Measurements from ENCODE around the gene DLG3. TPM values are rescaled to one million over a fixed set of nuclear protein-coding genes. Genes with fewer than 3 reads are reported as not detected.

The DLG3 gene
- total and polyA plus RNA-seq, 10 of the 15 experiments (the other 5 are each of a cell fraction or from before 2014, with no cell fraction given) = 1.3 to 32.2 (median 3.9) TPM

DNA sequence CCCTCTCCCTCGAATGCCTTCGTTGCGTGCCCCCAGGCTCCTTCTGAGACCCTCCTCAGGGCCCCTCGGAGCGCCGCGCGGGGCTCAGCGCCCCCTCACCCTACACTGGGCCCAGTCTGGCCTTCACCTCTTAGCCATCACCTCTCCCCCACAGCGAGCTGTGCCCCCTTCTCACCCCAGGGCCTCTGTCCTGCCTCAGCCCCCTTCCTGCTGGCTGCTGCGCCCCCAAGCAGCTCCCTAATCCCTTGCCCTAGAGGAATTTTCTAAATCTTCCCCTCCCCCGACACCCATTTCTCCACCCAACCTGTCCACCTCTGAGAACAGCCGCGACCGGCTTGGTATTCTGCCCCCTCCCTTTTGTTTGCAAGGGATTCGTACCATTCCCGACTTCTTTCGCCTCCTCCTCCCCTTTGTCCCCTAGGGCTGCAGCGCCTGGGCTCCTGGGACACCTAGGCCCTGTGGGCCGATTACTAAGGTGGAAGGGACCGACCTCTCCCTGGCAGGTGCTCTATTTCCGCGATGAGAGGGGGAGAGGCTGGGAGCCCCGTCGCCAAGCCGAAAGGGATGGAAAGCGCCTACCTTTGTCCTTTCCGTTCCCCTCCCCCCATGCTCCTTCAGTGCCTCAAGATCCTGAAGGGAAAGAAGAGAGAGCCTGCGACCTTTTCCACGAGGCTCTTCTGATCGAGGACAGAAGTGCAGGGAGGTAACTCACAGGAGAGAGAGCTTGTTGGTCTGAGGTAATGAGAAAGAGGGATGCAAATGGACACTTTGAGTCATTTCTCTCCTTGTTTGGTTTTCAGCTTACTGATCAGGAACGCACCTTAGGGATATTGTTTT, 10.9 kb downstream of the DLG3 start (continued):
- TF ChIP-seq, protein P1, sequence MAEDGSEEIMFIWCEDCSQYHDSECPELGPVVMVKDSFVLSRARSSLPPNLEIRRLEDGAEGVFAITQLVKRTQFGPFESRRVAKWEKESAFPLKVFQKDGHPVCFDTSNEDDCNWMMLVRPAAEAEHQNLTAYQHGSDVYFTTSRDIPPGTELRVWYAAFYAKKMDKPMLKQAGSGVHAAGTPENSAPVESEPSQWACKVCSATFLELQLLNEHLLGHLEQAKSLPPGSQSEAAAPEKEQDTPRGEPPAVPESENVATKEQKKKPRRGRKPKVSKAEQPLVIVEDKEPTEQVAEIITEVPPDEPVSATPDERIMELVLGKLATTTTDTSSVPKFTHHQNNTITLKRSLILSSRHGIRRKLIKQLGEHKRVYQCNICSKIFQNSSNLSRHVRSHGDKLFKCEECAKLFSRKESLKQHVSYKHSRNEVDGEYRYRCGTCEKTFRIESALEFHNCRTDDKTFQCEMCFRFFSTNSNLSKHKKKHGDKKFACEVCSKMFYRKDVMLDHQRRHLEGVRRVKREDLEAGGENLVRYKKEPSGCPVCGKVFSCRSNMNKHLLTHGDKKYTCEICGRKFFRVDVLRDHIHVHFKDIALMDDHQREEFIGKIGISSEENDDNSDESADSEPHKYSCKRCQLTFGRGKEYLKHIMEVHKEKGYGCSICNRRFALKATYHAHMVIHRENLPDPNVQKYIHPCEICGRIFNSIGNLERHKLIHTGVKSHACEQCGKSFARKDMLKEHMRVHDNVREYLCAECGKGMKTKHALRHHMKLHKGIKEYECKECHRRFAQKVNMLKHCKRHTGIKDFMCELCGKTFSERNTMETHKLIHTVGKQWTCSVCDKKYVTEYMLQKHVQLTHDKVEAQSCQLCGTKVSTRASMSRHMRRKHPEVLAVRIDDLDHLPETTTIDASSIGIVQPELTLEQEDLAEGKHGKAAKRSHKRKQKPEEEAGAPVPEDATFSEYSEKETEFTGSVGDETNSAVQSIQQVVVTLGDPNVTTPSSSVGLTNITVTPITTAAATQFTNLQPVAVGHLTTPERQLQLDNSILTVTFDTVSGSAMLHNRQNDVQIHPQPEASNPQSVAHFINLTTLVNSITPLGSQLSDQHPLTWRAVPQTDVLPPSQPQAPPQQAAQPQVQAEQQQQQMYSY (CRISPR knock-in tag; IDR thresholded peaks at IDR 0.05) = no peak
- peak; percentile 72 for TF ChIP-seq RUNX3 (IDR thresholded peaks at IDR 0.05; ENCODE audit: low read length)
- TF ChIP-seq MEF2B (IDR thresholded peaks at IDR 0.05; ENCODE audit: partially characterized antibody, poor library complexity, severe bottlenecking) = no peak
- TF ChIP-seq SMC3 (IDR thresholded peaks at IDR 0.05; ENCODE audit: borderline replicate concordance, low read length) = no peak
- TF ChIP-seq PAX5 (IDR thresholded peaks at IDR 0.05; ENCODE audit: borderline replicate concordance, low read depth, low read length) = no peak
- no peak for TF ChIP-seq MEF2A (IDR thresholded peaks at IDR 0.05; ENCODE audit: insufficient read depth, low read depth, low read length)
- peak in 1 of 2 experiments; percentile 19; a peak in 1 of 4 replicates for TF ChIP-seq IKZF2 (IDR thresholded peaks at IDR 0.05)
- no peak for TF ChIP-seq CBFB (IDR thresholded peaks at IDR 0.05; ENCODE audit: low read depth)
- no peak for TF ChIP-seq WRNIP1 (IDR thresholded peaks at IDR 0.05; ENCODE audit: borderline replicate concordance, low read depth, low read length)
- TF ChIP-seq BMI1 (IDR thresholded peaks at IDR 0.05; ENCODE audit: borderline replicate concordance) = no peak
- TF ChIP-seq, protein P2, sequence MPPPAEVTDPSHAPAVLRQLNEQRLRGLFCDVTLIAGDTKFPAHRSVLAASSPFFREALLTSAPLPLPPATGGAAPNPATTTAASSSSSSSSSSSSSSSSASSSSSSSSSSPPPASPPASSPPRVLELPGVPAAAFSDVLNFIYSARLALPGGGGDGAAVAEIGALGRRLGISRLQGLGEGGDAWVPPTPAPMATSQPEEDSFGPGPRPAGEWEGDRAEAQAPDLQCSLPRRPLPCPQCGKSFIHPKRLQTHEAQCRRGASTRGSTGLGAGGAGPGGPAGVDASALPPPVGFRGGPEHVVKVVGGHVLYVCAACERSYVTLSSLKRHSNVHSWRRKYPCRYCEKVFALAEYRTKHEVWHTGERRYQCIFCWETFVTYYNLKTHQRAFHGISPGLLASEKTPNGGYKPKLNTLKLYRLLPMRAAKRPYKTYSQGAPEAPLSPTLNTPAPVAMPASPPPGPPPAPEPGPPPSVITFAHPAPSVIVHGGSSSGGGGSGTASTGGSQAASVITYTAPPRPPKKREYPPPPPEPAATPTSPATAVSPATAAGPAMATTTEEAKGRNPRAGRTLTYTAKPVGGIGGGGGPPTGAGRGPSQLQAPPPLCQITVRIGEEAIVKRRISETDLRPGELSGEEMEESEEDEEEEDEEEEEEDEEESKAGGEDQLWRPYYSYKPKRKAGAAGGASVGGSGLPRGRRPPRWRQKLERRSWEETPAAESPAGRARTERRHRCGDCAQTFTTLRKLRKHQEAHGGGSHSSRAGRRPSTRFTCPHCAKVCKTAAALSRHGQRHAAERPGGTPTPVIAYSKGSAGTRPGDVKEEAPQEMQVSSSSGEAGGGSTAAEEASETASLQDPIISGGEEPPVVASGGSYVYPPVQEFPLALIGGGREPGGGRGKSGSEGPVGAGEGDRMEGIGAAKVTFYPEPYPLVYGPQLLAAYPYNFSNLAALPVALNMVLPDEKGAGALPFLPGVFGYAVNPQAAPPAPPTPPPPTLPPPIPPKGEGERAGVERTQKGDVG (CRISPR knock-in tag; IDR thresholded peaks at IDR 0.05) = no peak
- TF ChIP-seq ZSCAN29 (IDR thresholded peaks at IDR 0.05) = no peak
- TF ChIP-seq IRF4 (IDR thresholded peaks at IDR 0.05; ENCODE audit: low read depth, low read length) = peak; percentile 49; the same call in 1 of the 2 replicates
- TF ChIP-seq MXI1 (IDR thresholded peaks at IDR 0.05; ENCODE audit: low read depth, low read length) = no peak
- peak; percentile 56; the same call in 1 of the 2 replicates for TF ChIP-seq JUNB (IDR thresholded peaks at IDR 0.05)
- TF ChIP-seq ATF3 (IDR thresholded peaks at IDR 0.05; ENCODE audit: borderline replicate concordance, extremely low read depth, low read depth, low read length) = no peak
- TF ChIP-seq, protein P3, sequence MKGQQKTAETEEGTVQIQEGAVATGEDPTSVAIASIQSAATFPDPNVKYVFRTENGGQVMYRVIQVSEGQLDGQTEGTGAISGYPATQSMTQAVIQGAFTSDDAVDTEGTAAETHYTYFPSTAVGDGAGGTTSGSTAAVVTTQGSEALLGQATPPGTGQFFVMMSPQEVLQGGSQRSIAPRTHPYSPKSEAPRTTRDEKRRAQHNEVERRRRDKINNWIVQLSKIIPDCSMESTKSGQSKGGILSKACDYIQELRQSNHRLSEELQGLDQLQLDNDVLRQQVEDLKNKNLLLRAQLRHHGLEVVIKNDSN (IDR thresholded peaks at IDR 0.05; ENCODE audit: borderline replicate concordance, extremely low read length, insufficient read depth, low read depth, low read length) = no peak
- TF ChIP-seq ZNF274 (IDR thresholded peaks at IDR 0.05; ENCODE audit: insufficient read depth, insufficient read length) = no peak
- TF ChIP-seq ATF2 (IDR thresholded peaks at IDR 0.05; ENCODE audit: low read length) = 0 out of 2 replicates have a peak, but pooled peaks have one; percentile 18
- no peak for TF ChIP-seq FOXK2 (IDR thresholded peaks at IDR 0.05)
- no peak for TF ChIP-seq ZNF622 (IDR thresholded peaks at IDR 0.05)
